Mesenchymal stem cell (in vitro differentiated cells and primary cell): ENCODE results near the gene WNK1.
A peak's percentile ranks its signal among the peaks of the same experiment; 100 is the strongest.

Experiments used
- DNase-seq: peaks from one replicate; pipeline ENCODE4 v3.0.0-alpha.2; 2013
- H2AFZ ChIP-seq: one replicate; pipeline ENCODE4 v1.6.1; 2013; ENCODE audit warnings: low read depth, mild to moderate bottlenecking, control low read depth, inconsistent platforms, low read length, moderate library complexity
- H2AK5ac ChIP-seq: 2 replicates; pipeline ENCODE4 v1.6.1; 2013; ENCODE audit warnings: low read length, moderate library complexity, mild to moderate bottlenecking, inconsistent platforms; ENCODE audit not compliant: severe bottlenecking
- H2BK120ac ChIP-seq: one replicate; pipeline ENCODE4 v1.6.1; 2013; ENCODE audit warnings: low read depth, mild to moderate bottlenecking, inconsistent platforms, low read length, moderate library complexity
- H2BK12ac ChIP-seq, 2 experiments: one replicate each; pipeline ENCODE4 v1.6.1; 2013; ENCODE audit warnings: inconsistent platforms in 2 of 2, low read length in 2 of 2, mild to moderate bottlenecking in 2 of 2, moderate library complexity in 2 of 2, control low read depth in 1 of 2
- H2BK15ac ChIP-seq: one replicate; pipeline ENCODE4 v1.6.1; 2013; ENCODE audit warnings: mild to moderate bottlenecking, low read depth, inconsistent platforms; ENCODE audit not compliant: poor library complexity, severe bottlenecking
- H2BK5ac ChIP-seq: 2 replicates; pipeline ENCODE4 v1.6.1; 2013; ENCODE audit warnings: low read depth, mild to moderate bottlenecking, low read length, control low read depth, inconsistent platforms; ENCODE audit not compliant: poor library complexity, severe bottlenecking
- H3K14ac ChIP-seq, 2 experiments: one replicate each; pipeline ENCODE4 v1.6.1; 2013; ENCODE audit warnings: inconsistent platforms in 2 of 2, low read length in 2 of 2, control low read depth in 1 of 2, mild to moderate bottlenecking in 1 of 2, moderate library complexity in 1 of 2
- H3K18ac ChIP-seq, 2 experiments: one replicate each; pipeline ENCODE4 v1.6.1; 2013; ENCODE audit warnings: inconsistent platforms in 2 of 2, low read length in 2 of 2, control low read depth in 1 of 2, low read depth in 1 of 2, mild to moderate bottlenecking in 1 of 2
- H3K23ac ChIP-seq, 2 experiments: one replicate each; pipeline ENCODE4 v1.6.1; 2013; ENCODE audit warnings: inconsistent platforms in 2 of 2, low read length in 2 of 2, mild to moderate bottlenecking in 2 of 2, moderate library complexity in 2 of 2, control low read depth in 1 of 2
- H3K27ac ChIP-seq: 2 replicates; pipeline ENCODE4 v1.5.1; 2013; ENCODE audit warnings: mild to moderate bottlenecking, moderate library complexity, low read length, control low read depth, inconsistent platforms; ENCODE audit not compliant: poor library complexity, severe bottlenecking
- H3K27me3 ChIP-seq, 2 experiments: 2 replicates each; pipeline versions ENCODE4 v1.6.1 to v1.7.0; 2013; ENCODE audit warnings: low read length in 2 of 2, mild to moderate bottlenecking in 2 of 2, moderate library complexity in 2 of 2, control low read depth in 1 of 2, inconsistent platforms in 1 of 2; ENCODE audit not compliant: control insufficient read depth in 1 of 2, insufficient read depth in 1 of 2
- H3K36me3 ChIP-seq, 2 experiments: 2 replicates each; pipeline versions ENCODE4 v1.6.1 to v1.7.0; 2013; ENCODE audit warnings: low read length in 2 of 2, control low read depth in 1 of 2, inconsistent platforms in 1 of 2, low read depth in 1 of 2, mild to moderate bottlenecking in 1 of 2; ENCODE audit not compliant: insufficient read depth in 2 of 2, control insufficient read depth in 1 of 2
- H3K4ac ChIP-seq, 2 experiments: one replicate each; pipeline ENCODE4 v1.6.1; 2013; ENCODE audit warnings: inconsistent platforms in 2 of 2, low read length in 2 of 2, mild to moderate bottlenecking in 2 of 2, moderate library complexity in 2 of 2, control low read depth in 1 of 2, low read depth in 1 of 2
- H3K4me1 ChIP-seq: 2 replicates; pipeline ENCODE4 v1.6.1; 2013; ENCODE audit warnings: low read depth, low read length, control low read depth; ENCODE audit not compliant: control insufficient read depth, insufficient read depth
- H3K4me2 ChIP-seq: 2 replicates; pipeline ENCODE4 v1.6.1; 2013; ENCODE audit warnings: low read length, mild to moderate bottlenecking, inconsistent platforms; ENCODE audit not compliant: poor library complexity, severe bottlenecking
- H3K4me3 ChIP-seq, 2 experiments: 2 replicates each; pipeline versions ENCODE4 v1.5.1 to v1.7.0; 2013; ENCODE audit warnings: low read length in 2 of 2, mild to moderate bottlenecking in 2 of 2, control low read depth in 1 of 2, low read depth in 1 of 2; ENCODE audit not compliant: insufficient read depth in 1 of 2
- H3K79me1 ChIP-seq: replicated peaks from 2 replicates; pipeline ENCODE4 v1.6.1; 2013; ENCODE audit warnings: mild to moderate bottlenecking, control low read depth, low read length, inconsistent platforms; ENCODE audit not compliant: poor library complexity, severe bottlenecking
- H3K9ac ChIP-seq: 2 replicates; pipeline ENCODE4 v1.7.0; 2013; ENCODE audit warnings: mild to moderate bottlenecking, low read length, moderate library complexity
- H3K9me3 ChIP-seq: 2 replicates; pipeline ENCODE4 v1.7.0; 2013; ENCODE audit warnings: mild to moderate bottlenecking, low read length; ENCODE audit not compliant: control insufficient read depth
- H4K8ac ChIP-seq: one replicate; pipeline ENCODE4 v1.6.1; 2013; ENCODE audit warnings: inconsistent platforms, mild to moderate bottlenecking, low read length, moderate library complexity
- H4K91ac ChIP-seq: one replicate; pipeline ENCODE4 v1.6.1; 2013; ENCODE audit warnings: mild to moderate bottlenecking, low read length, inconsistent platforms
- WGBS: methylation state at CpG from one replicate; pipeline ENCODE4 v1.1.7; 2013; ENCODE audit warnings: mixed read lengths; 5-methylcytosine and 5-hydroxymethylcytosine counted together

WNK1 gene

DNA sequence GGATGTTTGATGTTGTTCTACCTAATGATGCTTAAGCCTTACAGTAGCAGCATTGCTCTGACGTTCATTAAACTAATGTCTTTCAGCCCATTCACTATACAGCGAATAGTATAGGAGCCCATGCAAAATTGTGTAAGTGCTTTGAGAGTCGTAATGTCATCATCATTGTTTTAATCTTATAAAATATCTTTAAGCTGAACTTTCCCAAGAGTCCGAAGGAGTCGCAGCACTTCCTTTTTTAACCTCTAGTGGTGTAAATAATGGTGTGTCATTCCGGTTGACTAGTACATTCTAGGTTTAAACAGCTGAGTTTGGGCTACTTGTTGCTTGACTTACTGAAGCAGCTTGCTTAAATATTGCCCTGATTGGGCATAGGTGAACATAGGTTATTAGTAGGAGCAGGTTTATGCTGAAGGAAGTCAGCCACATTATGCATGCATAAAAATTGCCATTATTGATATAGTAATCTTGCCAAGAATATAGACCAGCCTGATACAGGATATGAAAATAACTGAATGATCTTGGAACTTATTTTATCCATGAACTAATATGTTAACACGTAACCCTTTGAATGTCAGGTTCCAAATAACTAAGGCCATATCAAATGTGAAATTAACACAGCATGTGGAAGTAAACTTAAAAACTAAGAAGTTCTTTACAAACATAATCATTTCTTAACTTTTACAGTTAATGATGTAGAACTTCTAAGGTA is 2.6 kb downstream of the WNK1 start:
- H4K91ac ChIP-seq: no peak overlapping the region
- no peak overlapping the region for H2BK5ac ChIP-seq
- peak overlapping the region; percentile 55 for H3K4me2 ChIP-seq
- H3K27me3 ChIP-seq: no peaks in the 10 kb centered on the region
- H3K14ac ChIP-seq: no peak overlapping the region
- no peak overlapping the region for H3K4ac ChIP-seq
- no peak overlapping the region for H2AFZ ChIP-seq
- peaks cover 5% of the 10 kb centered on the region for H3K4me1 ChIP-seq
- H3K9ac ChIP-seq: peak overlapping the region; percentile 90
- no peak overlapping the region for H3K23ac ChIP-seq
- H3K36me3 ChIP-seq: peaks cover 2 to 3% of the 10 kb centered on the region in 2 experiments
- 4% methylated on average over 3 of the region's 7 CpGs for WGBS
- H4K8ac ChIP-seq: no peak overlapping the region
- no peaks in the 10 kb centered on the region for H3K79me1 ChIP-seq
- H2BK120ac ChIP-seq: no peak overlapping the region
- H3K18ac ChIP-seq: no peak overlapping the region
- H3K9me3 ChIP-seq: no peaks in the 10 kb centered on the region
- H2BK15ac ChIP-seq: no peak overlapping the region
- peak overlapping the region in 1 of 2 experiments; percentile 98 for H3K4me3 ChIP-seq
- DNase-seq: peak; percentile 87
- no peak overlapping the region for H2AK5ac ChIP-seq
- no peak overlapping the region for H3K27ac ChIP-seq
- no peak overlapping the region for H2BK12ac ChIP-seq

DNA sequence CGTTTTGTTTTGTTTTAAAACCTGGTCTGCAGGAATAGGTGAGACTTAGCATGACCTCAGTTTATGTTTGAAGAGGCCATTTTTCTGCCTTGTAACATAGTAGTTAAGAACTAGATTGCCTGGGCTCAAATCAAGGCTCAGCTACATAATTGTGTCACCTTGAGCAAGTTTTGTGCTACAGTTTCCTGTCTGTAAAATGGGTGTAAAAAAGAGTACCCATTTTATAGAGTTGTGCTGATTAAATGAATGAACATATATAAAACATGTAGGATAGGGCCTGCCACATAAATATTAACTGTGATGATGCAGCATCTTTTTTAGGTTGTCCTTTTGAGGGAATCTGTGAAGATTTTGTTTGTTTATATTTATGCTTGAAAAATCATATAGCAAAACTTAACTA is 7.2 kb downstream of the WNK1 start:
- H2BK5ac ChIP-seq: no peak overlapping the region
- H3K23ac ChIP-seq: no peak overlapping the region
- no peak overlapping the region for H3K14ac ChIP-seq
- H4K8ac ChIP-seq: no peak overlapping the region
- no peak overlapping the region for H2AK5ac ChIP-seq
- DNase-seq: no peak
- H3K9me3 ChIP-seq: no peaks in the 10 kb centered on the region
- peaks cover 5% of the 10 kb centered on the region for H3K4me1 ChIP-seq
- H3K27me3 ChIP-seq: no peaks in the 10 kb centered on the region
- no peaks in the 10 kb centered on the region for H3K79me1 ChIP-seq
- no peak overlapping the region for H2BK15ac ChIP-seq
- no peak overlapping the region for H3K9ac ChIP-seq
- H3K27ac ChIP-seq: no peak overlapping the region
- H3K4ac ChIP-seq: no peak overlapping the region
- H3K18ac ChIP-seq: no peak overlapping the region
- H3K4me2 ChIP-seq: no peak overlapping the region
- no peak overlapping the region for H2AFZ ChIP-seq
- no peak overlapping the region for H2BK120ac ChIP-seq
- WGBS: 94% methylated on average over 1 of the region's 1 CpG
- no peak overlapping the region for H2BK12ac ChIP-seq
- H3K4me3 ChIP-seq: no peak overlapping the region
- H4K91ac ChIP-seq: no peak overlapping the region
- H3K36me3 ChIP-seq: peaks cover 5% of the 10 kb centered on the region in 2 experiments

GRCh38 chr12:761256-761655 is 8.9 kb downstream of the WNK1 start:
- WGBS: no CpG with 5 or more reads among the region's 1 CpG

GRCh38 chr12:765840-766239 is 13.5 kb downstream of the WNK1 start:
- no peak overlapping the region for H4K8ac ChIP-seq
- H2AK5ac ChIP-seq: no peak overlapping the region
- H2BK5ac ChIP-seq: no peak overlapping the region
- H4K91ac ChIP-seq: no peak overlapping the region
- no peak overlapping the region for H3K4me3 ChIP-seq
- H3K18ac ChIP-seq: no peak overlapping the region
- H3K27me3 ChIP-seq: no peaks in the 10 kb centered on the region
- H3K27ac ChIP-seq: no peak overlapping the region
- H3K4ac ChIP-seq: no peak overlapping the region
- no peaks in the 10 kb centered on the region for H3K9me3 ChIP-seq
- no peaks in the 10 kb centered on the region for H3K79me1 ChIP-seq
- H2BK120ac ChIP-seq: no peak overlapping the region
- H3K23ac ChIP-seq: no peak overlapping the region
- H3K14ac ChIP-seq: no peak overlapping the region
- no peak overlapping the region for H2BK12ac ChIP-seq
- no peak overlapping the region for H3K9ac ChIP-seq
- H3K4me2 ChIP-seq: no peak overlapping the region
- peaks cover 1% of the 10 kb centered on the region for H3K4me1 ChIP-seq
- DNase-seq: no peak
- no peak overlapping the region for H2AFZ ChIP-seq
- no peak overlapping the region for H2BK15ac ChIP-seq
- WGBS: no CpG with 5 or more reads among the region's 1 CpG
- peaks cover 5% of the 10 kb centered on the region in 2 experiments for H3K36me3 ChIP-seq

More at GRCh38 chr12:761256-761655, 8.9 kb downstream of the WNK1 start:
- Histone ChIP-seq H2BK15ac (no peak overlapping the region), H2AK5ac (no peak overlapping the region), H3K4me3 (no peak overlapping the region), H2AFZ (no peak overlapping the region), H3K36me3 (peaks cover 5% of the 10 kb centered on the region in 2 experiments), H3K4me2 (no peak overlapping the region), H2BK12ac (no peak overlapping the region), H2BK5ac (no peak overlapping the region), H3K23ac (no peak overlapping the region), H2BK120ac (no peak overlapping the region), H3K79me1 (no peaks in the 10 kb centered on the region), H4K8ac (no peak overlapping the region), H3K18ac (no peak overlapping the region), H3K27ac (no peak overlapping the region), H3K27me3 (no peaks in the 10 kb centered on the region), H3K14ac (no peak overlapping the region), H3K9me3 (no peaks in the 10 kb centered on the region), H3K4ac (no peak overlapping the region), H4K91ac (no peak overlapping the region), H3K9ac (no peak overlapping the region), H3K4me1 (peaks cover 3% of the 10 kb centered on the region)
- DNase-seq: no peak
